SK-N-MC (cell line): ENCODE results near the gene MYH8.

Experiments
- DNase-seq: peaks from one replicate; pipeline ENCODE4 v3.0.0-alpha.2; 2011; ENCODE audit warnings: low read depth, low spot score
- H3K27ac ChIP-seq: fragments of 200-600 bp; sonication (generic); 2 replicates; pipeline ENCODE4 v1.5.1; 2016; ENCODE audit warnings: mixed run types
- H3K36me3 ChIP-seq: fragments of 200-600 bp; sonication (generic); 2 replicates; pipeline ENCODE4 v1.6.1; 2017; ENCODE audit warnings: antibody characterized with exemption, low read length, mixed read lengths; ENCODE audit not compliant: insufficient read depth
- H3K4me3 ChIP-seq: fragments of 200-600 bp; sonication (generic); 2 replicates; pipeline ENCODE4 v1.5.1; 2016
- H3K9ac ChIP-seq: fragments of 200-600 bp; sonication (generic); 2 replicates; pipeline ENCODE4 v1.8.0; 2017; ENCODE audit warnings: mixed run types, mixed read lengths; ENCODE audit not compliant: insufficient read length
- H3K9me3 ChIP-seq: fragments of 200-600 bp; sonication (generic); 2 replicates; pipeline ENCODE4 v1.6.1; 2017; ENCODE audit warnings: low read depth, mild to moderate bottlenecking, antibody characterized with exemption, low read length, moderate library complexity, mixed read lengths
- EZH2 ChIP-seq: fragments of 200-600 bp; sonication (generic); IDR thresholded peaks from one replicate; pipeline ENCODE4 v1.6.1; 2017; ENCODE audit warnings: antibody characterized with exemption
- FOXP2 ChIP-seq: optimal IDR thresholded peaks from 2 replicates; pipeline ENCODE3; 2011; ENCODE audit warnings: mild to moderate bottlenecking, moderate library complexity; ENCODE audit not compliant: insufficient read depth; ENCODE audit errors: extremely low read length, control extremely low read depth
- POLR2AphosphoS5 ChIP-seq: IDR thresholded peaks from 2 replicates; pipeline ENCODE4 v1.6.1; 2012; ENCODE audit warnings: mild to moderate bottlenecking, low read depth, low read length, borderline replicate concordance

Gene MYH8

GRCh38 chr17:10369239-10369638 lies 52.5 kb downstream of the MYH8 start:
- TF ChIP-seq FOXP2, result no peak
- TF ChIP-seq POLR2AphosphoS5, result no peak
- TF ChIP-seq EZH2, result no peak
- H3K4me3 ChIP-seq, result no peak overlapping the region
- no peak for DNase-seq
- H3K27ac ChIP-seq, result no peak overlapping the region
- H3K9me3 ChIP-seq, result no peaks in the 10 kb centered on the region
- no peak overlapping the region for H3K9ac ChIP-seq
- no peaks in the 10 kb centered on the region for H3K36me3 ChIP-seq

- TF ChIP-seq EZH2, result no peak
- no peak for TF ChIP-seq FOXP2
- no peak for TF ChIP-seq POLR2AphosphoS5
- no peak for DNase-seq
- Histone ChIP-seq H3K9ac (no peak overlapping the region), H3K36me3 (no peaks in the 10 kb centered on the region), H3K9me3 (no peaks in the 10 kb centered on the region), H3K27ac (no peak overlapping the region), H3K4me3 (no peak overlapping the region)
Observed at GRCh38 chr17:10368561-10368960, 53.2 kb downstream of the MYH8 start.

DNA sequence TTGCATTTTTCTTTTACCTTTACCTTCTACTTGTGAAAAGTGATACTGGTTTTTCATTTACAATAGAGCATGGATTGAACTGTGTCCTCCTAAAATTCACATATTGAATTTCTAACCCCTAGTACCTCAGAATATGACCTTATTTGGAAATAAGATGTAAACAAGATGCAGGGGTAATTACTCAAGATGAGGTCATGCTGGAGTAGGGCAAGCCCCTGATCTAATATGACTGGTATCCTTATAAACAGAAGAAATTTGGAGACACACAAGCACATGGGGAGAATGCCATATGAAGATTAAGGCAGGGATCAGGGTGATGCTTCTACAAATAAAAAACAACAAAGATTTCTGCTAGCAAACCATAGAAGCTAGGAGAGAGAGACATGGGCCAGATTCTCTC lies 61.2 kb downstream of the MYH8 start:
- DNase-seq, result no peak
- H3K4me3 ChIP-seq, result no peak overlapping the region
- no peak overlapping the region for H3K9ac ChIP-seq
- no peaks in the 10 kb centered on the region for H3K36me3 ChIP-seq
- no peak overlapping the region for H3K27ac ChIP-seq
- H3K9me3 ChIP-seq, result no peaks in the 10 kb centered on the region
- TF ChIP-seq FOXP2 (no peak), POLR2AphosphoS5 (no peak), EZH2 (no peak)

- no peak for DNase-seq
- TF ChIP-seq POLR2AphosphoS5 (no peak), FOXP2 (no peak), EZH2 (no peak)
- H3K4me3 ChIP-seq, result no peak overlapping the region
Observed at GRCh38 chr17:10357768-10358167, 64.0 kb downstream of the MYH8 start.

DNA sequence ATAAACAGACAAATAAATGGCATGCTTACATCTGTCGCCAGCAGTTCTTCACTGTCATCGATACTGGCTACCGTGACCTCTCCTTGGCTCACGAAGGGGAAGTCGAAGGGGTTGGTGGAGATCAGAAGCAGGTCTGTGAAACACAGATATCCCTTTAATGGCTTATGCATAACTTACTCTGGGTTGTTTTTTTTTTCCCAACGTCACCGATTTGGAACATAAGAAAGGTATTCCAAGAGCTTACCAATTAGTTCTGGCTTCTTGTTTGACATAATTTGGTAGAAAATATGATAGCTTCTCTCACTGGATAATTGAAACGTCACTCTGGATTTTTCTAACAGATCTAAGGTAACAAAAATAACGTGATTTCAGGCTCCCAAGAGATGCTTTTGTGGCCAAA lies 67.1 kb downstream of the MYH8 start:
- Histone ChIP-seq H3K4me3 (no peak overlapping the region), H3K9me3 (no peaks in the 10 kb centered on the region), H3K27ac (no peak overlapping the region), H3K36me3 (no peaks in the 10 kb centered on the region), H3K9ac (no peak overlapping the region)
- no peak for DNase-seq
- TF ChIP-seq FOXP2, result no peak
- no peak for TF ChIP-seq POLR2AphosphoS5
- TF ChIP-seq EZH2, result no peak

More at GRCh38 chr17:10357768-10358167, 64.0 kb downstream of the MYH8 start:
- Histone ChIP-seq H3K9ac (no peak overlapping the region), H3K9me3 (no peaks in the 10 kb centered on the region), H3K27ac (no peak overlapping the region), H3K36me3 (no peaks in the 10 kb centered on the region)

DNA sequence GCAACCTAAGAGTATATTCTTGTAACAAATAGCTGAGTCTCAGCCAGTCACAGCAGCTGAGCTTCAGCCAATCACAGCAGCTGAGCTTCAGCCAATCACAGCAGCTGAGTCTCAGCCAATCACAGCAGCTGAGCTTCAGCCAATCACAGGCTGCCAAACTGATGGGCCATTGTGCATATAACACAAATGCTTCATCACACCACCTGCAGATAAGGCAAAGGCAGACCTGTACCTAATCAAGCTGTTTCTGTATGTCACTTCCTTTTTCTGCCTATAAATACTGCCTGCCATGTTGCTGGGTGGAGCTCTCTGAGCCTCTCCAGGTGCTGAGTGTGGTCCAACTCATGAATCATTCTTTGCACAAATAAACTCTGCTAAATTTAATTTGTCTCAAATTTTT lies 68.9 kb downstream of the MYH8 start:
- H3K36me3 ChIP-seq, result no peaks in the 10 kb centered on the region
- no peak for DNase-seq
- no peaks in the 10 kb centered on the region for H3K9me3 ChIP-seq
- H3K27ac ChIP-seq, result no peak overlapping the region
- no peak overlapping the region for H3K4me3 ChIP-seq
- no peak for TF ChIP-seq FOXP2
- H3K9ac ChIP-seq, result no peak overlapping the region

DNA sequence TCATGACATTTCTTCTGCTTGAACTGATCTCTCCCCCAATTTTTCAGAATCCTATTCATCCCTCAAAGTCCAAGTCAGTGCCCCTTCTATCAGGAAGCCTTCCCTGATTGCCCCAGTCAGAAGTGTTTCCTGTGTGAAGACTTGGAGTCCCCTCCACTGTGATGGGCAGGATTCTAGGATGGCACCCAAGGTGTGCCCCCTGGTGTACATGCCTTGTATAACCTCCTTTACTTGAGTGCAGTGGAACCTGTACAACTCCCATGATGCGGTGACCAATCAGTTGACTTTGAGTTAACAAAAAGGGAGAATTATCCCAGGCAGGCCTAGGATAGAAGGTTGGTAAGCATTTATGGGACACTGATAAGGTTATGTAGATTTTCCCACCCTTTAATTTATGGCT lies 72.3 kb downstream of the MYH8 start:
- no peaks in the 10 kb centered on the region for H3K9me3 ChIP-seq
- H3K36me3 ChIP-seq, result no peaks in the 10 kb centered on the region
- DNase-seq, result no peak
- H3K9ac ChIP-seq, result no peak overlapping the region
- no peak for TF ChIP-seq FOXP2
- TF ChIP-seq POLR2AphosphoS5, result no peak
- TF ChIP-seq EZH2, result no peak
- H3K4me3 ChIP-seq, result no peak overlapping the region
- no peak overlapping the region for H3K27ac ChIP-seq

DNA sequence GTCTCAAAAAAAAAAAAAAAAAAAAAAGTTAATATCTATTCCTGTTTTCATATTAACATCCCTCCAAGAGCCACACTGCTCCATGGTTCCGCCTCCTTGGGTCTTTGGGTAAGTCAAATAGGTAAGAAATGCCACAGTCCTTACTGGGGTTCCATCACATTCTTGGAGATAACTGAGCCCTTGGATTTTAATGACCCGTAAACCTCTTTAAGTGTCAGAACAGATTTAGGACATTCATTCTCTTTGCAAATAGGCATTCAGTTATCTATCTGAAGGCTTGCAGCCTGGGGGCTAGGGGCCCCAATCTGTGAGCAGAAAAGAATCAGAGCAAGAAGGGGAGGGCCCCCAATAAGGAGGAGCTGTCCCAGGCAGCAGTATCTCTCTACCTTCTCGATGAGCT lies 76.9 kb downstream of the MYH8 start:
- no peaks in the 10 kb centered on the region for H3K36me3 ChIP-seq
- H3K27ac ChIP-seq, result no peak overlapping the region
- TF ChIP-seq FOXP2 (no peak), POLR2AphosphoS5 (no peak), EZH2 (no peak)
- H3K9ac ChIP-seq, result no peak overlapping the region
- no peak for DNase-seq
- no peaks in the 10 kb centered on the region for H3K9me3 ChIP-seq
- H3K4me3 ChIP-seq, result no peak overlapping the region
